Pons (tissue), 1 donor: Measurements from ENCODE around the gene TACR1.
"Not testable (repeated sequence)": the region's sequence is repeated elsewhere in the genome, so short reads cannot be mapped to it uniquely, and the experiment has no call there.

ENCODE experiments used
- DNase-seq: peaks from one replicate; pipeline ENCODE4 v3.0.0-alpha.2; 2016; ENCODE audit warnings: low spot score

TACR1 gene

GRCh38 chr2:75088791-75089190 lies 110.5 kb downstream of the TACR1 start:
- no peak for DNase-seq

GRCh38 chr2:75087736-75088135 lies 111.6 kb downstream of the TACR1 start:
- no peak for DNase-seq

- no peak for DNase-seq
Observed at GRCh38 chr2:75079575-75079974, 119.7 kb downstream of the TACR1 start.

- no peak for DNase-seq
Observed at GRCh38 chr2:75077909-75078308, 121.4 kb downstream of the TACR1 start.

GRCh38 chr2:75076088-75076487 lies 123.2 kb downstream of the TACR1 start:
- DNase-seq = peak; percentile 19

GRCh38 chr2:75074708-75075107 lies 124.6 kb downstream of the TACR1 start:
- DNase-seq = no peak

GRCh38 chr2:75074228-75074627 lies 125.1 kb downstream of the TACR1 start:
- DNase-seq = no peak

GRCh38 chr2:75071766-75072165 lies 127.6 kb downstream of the TACR1 start:
- no peak for DNase-seq

GRCh38 chr2:75068546-75068945 lies 130.8 kb downstream of the TACR1 start:
- DNase-seq = no peak

GRCh38 chr2:75067506-75067905 lies 131.8 kb downstream of the TACR1 start:
- DNase-seq = no peak

GRCh38 chr2:75066121-75066902 lies 133.0 kb downstream of the TACR1 start:
- DNase-seq = no peak

GRCh38 chr2:75065402-75066008 lies 133.8 kb downstream of the TACR1 start:
- no peak for DNase-seq

- no peak for DNase-seq
Observed at GRCh38 chr2:75064691-75065396, 134.5 kb downstream of the TACR1 start.

- no peak for DNase-seq
Observed at GRCh38 chr2:75063906-75064305, 135.4 kb downstream of the TACR1 start.

GRCh38 chr2:75058427-75058826 lies 140.9 kb downstream of the TACR1 start:
- DNase-seq = no peak

- not testable (repeated sequence) for DNase-seq
Observed at GRCh38 chr2:75057150-75057549, 142.2 kb downstream of the TACR1 start.

- DNase-seq = no peak
Observed at GRCh38 chr2:75055820-75056675, 143.3 kb downstream of the TACR1 start.

GRCh38 chr2:75055142-75055819 lies 144.0 kb downstream of the TACR1 start:
- DNase-seq = no peak

- no peak for DNase-seq
Observed at GRCh38 chr2:75054296-75054695, 145.0 kb downstream of the TACR1 start.

- DNase-seq = no peak
Observed at GRCh38 chr2:75053484-75054112, 145.7 kb downstream of the TACR1 start.

GRCh38 chr2:75047992-75048625 lies 151.2 kb downstream of the TACR1 start:
- no peak for DNase-seq
